Amygdala (tissue), 56 donors: Measurements from ENCODE around the gene EIF5A.

ENCODE experiments used
- DNase-seq, 56 donors: peaks; one replicate each; lab custom pipeline; 2025; lab: John Stamatoyannopoulos, UW

The EIF5A gene

GRCh38 chr17:7306911-7307685 is at the start of gene EIF5A:
TSS of gene EIF5A (plus strand) at chr17:7307628. CDS start at chr17:7309636, 2,008 bp downstream.
- peak; percentile 69 to 100 (median 99) for DNase-seq

- no peak for DNase-seq
These were observed 48.5 kb upstream of the EIF5A start for GRCh38 chr17:7258731-7259554.

GRCh38 chr17:7259555-7259889 is 47.9 kb upstream of the EIF5A start:
- no peak for DNase-seq

GRCh38 chr17:7260151-7260550 is 47.3 kb upstream of the EIF5A start:
- no peak for DNase-seq

GRCh38 chr17:7260651-7261378 is 46.6 kb upstream of the EIF5A start:
- DNase-seq, result no peak

- no peak for DNase-seq
These were observed 45.8 kb upstream of the EIF5A start for GRCh38 chr17:7261379-7262191.

GRCh38 chr17:7262192-7262934 is 45.1 kb upstream of the EIF5A start, which contains the start of gene CLDN7:
TSS of gene CLDN7 (minus strand) at chr17:7262478. CDS start at chr17:7262043, 435 bp downstream.
- no peak for DNase-seq

- DNase-seq, result no peak
These were observed 44.3 kb upstream of the EIF5A start for GRCh38 chr17:7262935-7263800.

GRCh38 chr17:7263801-7264078 is 43.7 kb upstream of the EIF5A start:
- DNase-seq, result no peak

- DNase-seq, result no peak
These were observed 40.6 kb upstream of the EIF5A start for GRCh38 chr17:7266784-7267183.

- DNase-seq, result no peak
These were observed 28.0 kb upstream of the EIF5A start for GRCh38 chr17:7279448-7279847.

GRCh38 chr17:7280519-7281073 is 26.8 kb upstream of the EIF5A start:
- peak in 50 of 56 donors; percentile 23 to 88 (median 61) for DNase-seq

- peak in 50 of 56 donors; percentile 31 to 92 (median 58) for DNase-seq
These were observed 26.1 kb upstream of the EIF5A start, which contains the start of gene SLC2A4 for GRCh38 chr17:7281074-7281952. TSS of gene SLC2A4 (plus strand) at chr17:7281718. CDS start at chr17:7281935, 217 bp downstream.

GRCh38 chr17:7281953-7282751 is 25.3 kb upstream of the EIF5A start:
- DNase-seq, result peak in 1 of 56 donors; percentile 25

- no peak for DNase-seq
These were observed 24.6 kb upstream of the EIF5A start for GRCh38 chr17:7282752-7283321.
